HEK293T (cell line): ENCODE measurements around the gene SPECC1L.

ENCODE experiments used
- ARNT ChIP-seq: fragments of 450-650 bp; IDR thresholded peaks from 2 replicates; pipeline ENCODE4 v1.6.1; 2017; ENCODE audit warnings: mild to moderate bottlenecking
- BHLHE40 ChIP-seq: fragments of 450-650 bp; IDR thresholded peaks from 2 replicates; pipeline ENCODE4 v1.6.1; 2016; ENCODE audit warnings: mild to moderate bottlenecking, moderate library complexity, borderline replicate concordance
- CTBP1 ChIP-seq: fragments of 450-650 bp; IDR thresholded peaks from 2 replicates; pipeline ENCODE4 v1.6.1; 2016; ENCODE audit warnings: borderline replicate concordance
- ELF4 ChIP-seq: fragments of 450-650 bp; IDR thresholded peaks from 2 replicates; pipeline ENCODE4 v1.6.1; 2017; ENCODE audit warnings: antibody characterized with exemption
- FOXA1 ChIP-seq: fragments of 450-650 bp; IDR thresholded peaks from 2 replicates; pipeline ENCODE4 v1.6.1; 2016; ENCODE audit warnings: mild to moderate bottlenecking
- FOXK2 ChIP-seq: fragments of 450-650 bp; IDR thresholded peaks from 2 replicates; pipeline ENCODE4 v1.6.1; 2016; ENCODE audit warnings: mild to moderate bottlenecking
- FOXM1 ChIP-seq: fragments of 450-650 bp; IDR thresholded peaks from 2 replicates; pipeline ENCODE4 v1.6.1; 2017; ENCODE audit warnings: mild to moderate bottlenecking, borderline replicate concordance
- HDGF ChIP-seq: fragments of 450-650 bp; IDR thresholded peaks from 2 replicates; pipeline ENCODE4 v1.6.1; 2017; ENCODE audit warnings: antibody characterized with exemption, borderline replicate concordance
- L3MBTL2 ChIP-seq: fragments of 450-650 bp; conservative IDR thresholded peaks from 2 replicates; pipeline ENCODE4 v1.6.1; 2016; ENCODE audit warnings: mild to moderate bottlenecking
- LEF1 ChIP-seq: fragments of 450-650 bp; IDR thresholded peaks from 2 replicates; pipeline ENCODE4 v1.6.1; 2017; ENCODE audit warnings: mild to moderate bottlenecking, borderline replicate concordance
- NFRKB ChIP-seq: fragments of 450-650 bp; IDR thresholded peaks from 2 replicates; pipeline ENCODE4 v1.6.1; 2016; ENCODE audit warnings: mild to moderate bottlenecking, moderate library complexity
- SUZ12 ChIP-seq: fragments of 450-650 bp; IDR thresholded peaks from 2 replicates; pipeline ENCODE4 v1.6.1; 2016; ENCODE audit warnings: mild to moderate bottlenecking
- TARDBP ChIP-seq: fragments of 450-650 bp; IDR thresholded peaks from 2 replicates; pipeline ENCODE4 v1.6.1; 2016
- ZNF384 ChIP-seq: fragments of 450-650 bp; IDR thresholded peaks from 2 replicates; pipeline ENCODE4 v1.6.1; 2016

- TF ChIP-seq CTBP1, result no peak
- TF ChIP-seq BHLHE40, result no peak
- TF ChIP-seq HDGF, result no peak
- TF ChIP-seq TARDBP, result no peak
- TF ChIP-seq ELF4, result no peak
- TF ChIP-seq SUZ12, result no peak
- TF ChIP-seq FOXA1, result no peak
- TF ChIP-seq ZNF384, result no peak
- no peak for TF ChIP-seq ARNT
- no peak for TF ChIP-seq L3MBTL2
- TF ChIP-seq LEF1, result no peak
- no peak for TF ChIP-seq NFRKB
- TF ChIP-seq FOXK2, result no peak
- no peak for TF ChIP-seq FOXM1
Observed at GRCh38 chr22:24247011-24247507, 23.6 kb upstream of the SPECC1L start.
